Bone marrow (tissue), 2 donors: Measurements from ENCODE around the gene ALDH4A1.

Experiments
- DNase-seq, 2 donors: peaks; one replicate each; lab custom pipeline; 2025; lab: John Stamatoyannopoulos, UW

ALDH4A1 gene

GRCh38 chr1:18922848-18923755 lies 20.7 kb upstream of the ALDH4A1 start:
- no peak for DNase-seq

GRCh38 chr1:18922319-18922726 lies 20.0 kb upstream of the ALDH4A1 start:
- no peak for DNase-seq

GRCh38 chr1:18921516-18922251 lies 19.3 kb upstream of the ALDH4A1 start:
- no peak for DNase-seq

- DNase-seq = no peak
These were observed 18.6 kb upstream of the ALDH4A1 start for GRCh38 chr1:18920931-18921330.

- no peak for DNase-seq
These were observed 17.6 kb upstream of the ALDH4A1 start for GRCh38 chr1:18919956-18920355.

- no peak for DNase-seq
These were observed 17.0 kb upstream of the ALDH4A1 start for GRCh38 chr1:18919197-18919905.

GRCh38 chr1:18918417-18918816 lies 16.1 kb upstream of the ALDH4A1 start:
- DNase-seq = no peak

GRCh38 chr1:18917071-18917799 lies 14.9 kb upstream of the ALDH4A1 start:
- no peak for DNase-seq

- no peak for DNase-seq
These were observed 13.0 kb upstream of the ALDH4A1 start for GRCh38 chr1:18915341-18915740.

- peak; percentile 55 to 62 for DNase-seq
These were observed 10.9 kb upstream of the ALDH4A1 start for GRCh38 chr1:18913065-18913835.

GRCh38 chr1:18912550-18912949 lies 10.2 kb upstream of the ALDH4A1 start:
- no peak for DNase-seq

- no peak for DNase-seq
These were observed 6.8 kb upstream of the ALDH4A1 start for GRCh38 chr1:18908911-18909771.

GRCh38 chr1:18907917-18908845 lies 5.8 kb upstream of the ALDH4A1 start:
- DNase-seq = no peak

- DNase-seq = peak; percentile 27 to 46
These were observed 4.9 kb upstream of the ALDH4A1 start for GRCh38 chr1:18907021-18907916.

- no peak for DNase-seq
These were observed 969 bp upstream of the ALDH4A1 start for GRCh38 chr1:18903291-18903756.

GRCh38 chr1:18901952-18902522 lies 318 bp downstream of the ALDH4A1 start:
- peak in 1 of 2 donors; percentile 39 for DNase-seq
